Activated CD8-positive, alpha-beta memory T cell treated with anti-CD3 and anti-CD28 coated beads, Interleukin-2, amount 50 U/mL, for 24 hours (primary cell): ENCODE measurements around the gene RUNX3.
"Not testable (repeated sequence)": the region's sequence is repeated elsewhere in the genome, so short reads cannot be mapped to it uniquely, and the experiment has no call there.

Experiments used
- DNase-seq: peaks from one replicate; pipeline ENCODE4 v3.0.0-alpha.2; 2020; ENCODE audit errors: extremely low read depth

RUNX3 gene

GRCh38 chr1:24913616-24914225 lies 16.4 kb downstream of the RUNX3 start:
- DNase-seq, result no peak

DNA sequence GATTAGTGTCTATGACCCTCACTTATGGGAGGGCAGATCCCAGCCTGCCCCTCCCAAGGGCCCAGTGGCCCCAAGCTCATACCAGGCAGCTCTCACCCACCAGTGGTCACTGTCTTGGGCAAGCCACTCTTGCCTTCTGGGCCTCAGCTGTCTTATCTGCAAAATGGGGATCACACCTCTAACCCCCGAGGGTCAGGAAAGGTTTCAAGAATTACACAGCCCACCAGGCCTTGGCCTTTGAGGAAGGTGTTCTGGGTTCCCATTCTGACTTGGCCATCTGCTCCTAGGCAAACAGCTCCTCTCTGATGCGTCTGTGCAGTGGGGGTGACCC lies 16.8 kb downstream of the RUNX3 start:
- no peak for DNase-seq

DNA sequence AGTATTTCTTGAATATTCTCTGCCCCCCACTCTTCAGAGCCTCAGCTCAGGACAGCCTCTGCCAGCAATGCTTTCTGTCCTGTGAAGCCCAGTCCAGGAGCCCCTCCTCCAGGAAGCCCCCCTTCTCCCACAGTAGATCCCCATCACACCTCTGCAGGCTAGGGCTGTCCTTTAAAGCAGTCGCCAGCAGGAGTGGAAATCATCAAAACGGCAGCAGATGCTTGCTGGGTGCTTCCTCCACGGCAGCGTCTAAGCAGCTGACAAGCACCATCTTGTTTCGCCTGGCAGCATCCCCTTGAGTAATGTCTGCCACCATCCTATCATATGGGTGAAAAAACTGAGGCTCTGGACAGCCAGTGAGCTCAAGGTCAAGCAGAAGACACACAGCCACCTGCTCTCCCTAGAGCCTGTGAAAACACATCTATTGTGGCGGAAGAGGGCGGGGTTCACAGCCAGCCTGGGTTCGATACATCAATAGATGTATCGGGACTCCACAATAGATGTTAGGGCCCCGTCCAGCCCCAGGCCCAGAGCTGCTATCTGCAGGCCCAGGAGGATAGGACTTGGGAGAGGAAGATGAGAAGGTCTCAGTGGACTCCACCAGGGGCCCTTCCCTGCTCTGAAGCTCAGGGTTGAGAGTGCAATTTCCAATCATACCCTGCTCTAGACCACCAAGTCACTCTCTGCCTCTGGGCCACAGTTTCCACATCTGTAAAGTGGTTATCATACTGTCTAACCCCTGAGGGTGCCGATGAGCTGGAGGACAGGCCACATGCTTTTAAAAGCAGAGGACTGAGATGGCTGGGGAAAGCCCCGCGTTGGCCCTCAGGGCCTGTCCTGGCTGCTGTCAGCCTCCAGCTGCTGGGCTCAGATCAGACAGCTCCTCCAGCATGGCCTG lies 17.5 kb downstream of the RUNX3 start:
- no peak for DNase-seq

- no peak for DNase-seq
Observed at GRCh38 chr1:24911651-24912155, 18.4 kb downstream of the RUNX3 start.

GRCh38 chr1:24910751-24911650 lies 19.1 kb downstream of the RUNX3 start:
- DNase-seq, result peak; percentile 65

- DNase-seq, result no peak
Observed at GRCh38 chr1:24910210-24910609, 19.9 kb downstream of the RUNX3 start.

GRCh38 chr1:24909388-24909898 lies 20.6 kb downstream of the RUNX3 start:
- DNase-seq, result no peak

GRCh38 chr1:24908591-24909259 lies 21.4 kb downstream of the RUNX3 start:
- DNase-seq, result no peak

DNA sequence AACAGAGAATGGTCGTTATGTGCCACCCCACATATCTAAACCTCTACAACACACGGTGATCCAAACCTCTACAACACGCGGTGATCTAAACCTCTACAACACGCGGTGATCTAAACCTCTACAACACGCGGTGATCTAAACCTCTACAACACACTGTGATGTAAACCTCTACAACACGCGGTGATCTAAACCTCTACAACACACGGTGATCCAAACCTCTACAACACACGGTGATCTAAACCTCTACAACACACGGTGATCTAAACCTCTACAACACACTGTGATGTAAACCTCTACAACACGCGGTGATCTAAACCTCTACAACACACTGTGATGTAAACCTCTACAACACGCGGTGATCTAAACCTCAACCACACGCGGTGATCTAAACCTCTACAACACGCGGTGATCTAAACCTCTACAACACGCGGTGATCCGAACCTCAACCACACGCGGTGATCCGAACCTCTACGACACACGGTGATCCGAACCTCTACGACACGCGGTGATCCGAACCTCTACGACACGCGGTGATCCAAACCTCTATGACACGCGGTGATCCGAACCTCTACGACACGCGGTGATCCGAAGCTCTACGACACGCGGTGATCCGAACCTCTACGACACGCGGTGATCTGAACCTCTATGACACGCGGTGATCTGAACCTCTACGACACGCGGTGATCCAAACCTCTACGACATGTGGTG lies 22.3 kb downstream of the RUNX3 start:
- not testable (repeated sequence) for DNase-seq

- no peak for DNase-seq
Observed at GRCh38 chr1:24906760-24907490, 23.2 kb downstream of the RUNX3 start.

DNA sequence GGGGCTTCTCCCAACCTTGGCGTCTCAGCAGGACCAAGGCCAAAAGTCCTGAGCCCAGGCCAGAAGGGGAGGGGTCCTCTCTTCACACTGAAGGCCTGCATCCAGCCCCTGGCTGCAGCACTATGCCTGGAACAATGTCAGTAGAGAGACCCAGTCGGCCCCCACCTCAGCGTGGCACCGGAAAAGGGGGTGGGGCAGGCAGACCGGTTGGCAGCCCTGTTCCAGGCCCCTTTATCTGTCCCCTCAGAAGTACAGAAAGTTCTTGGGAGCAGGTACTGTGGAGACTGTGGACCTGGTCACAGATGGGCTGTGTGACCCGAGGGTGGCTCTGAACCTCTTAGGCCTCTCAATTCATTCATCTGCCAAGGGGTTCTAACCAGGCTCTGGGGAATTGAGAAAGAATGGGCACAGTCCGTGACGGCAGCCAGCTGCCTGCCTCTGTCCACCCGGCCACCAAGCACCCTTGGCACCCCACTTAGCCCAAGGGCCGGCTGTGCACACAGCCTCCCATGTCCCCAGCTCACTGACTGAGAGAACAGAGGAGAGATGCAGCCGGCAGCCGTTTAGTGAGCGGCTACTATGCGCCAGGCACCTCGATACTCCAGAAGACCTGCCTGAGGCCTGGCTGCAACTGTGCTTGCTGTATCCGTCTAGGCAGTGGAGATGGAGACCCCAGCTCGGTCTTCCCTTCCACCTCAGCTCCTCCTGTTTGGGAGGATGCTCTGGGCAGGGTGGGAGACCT lies 23.9 kb downstream of the RUNX3 start:
- no peak for DNase-seq

- no peak for DNase-seq
Observed at GRCh38 chr1:24905355-24905978, 24.6 kb downstream of the RUNX3 start.

GRCh38 chr1:24904731-24905354 lies 25.2 kb downstream of the RUNX3 start:
- DNase-seq, result no peak

DNA sequence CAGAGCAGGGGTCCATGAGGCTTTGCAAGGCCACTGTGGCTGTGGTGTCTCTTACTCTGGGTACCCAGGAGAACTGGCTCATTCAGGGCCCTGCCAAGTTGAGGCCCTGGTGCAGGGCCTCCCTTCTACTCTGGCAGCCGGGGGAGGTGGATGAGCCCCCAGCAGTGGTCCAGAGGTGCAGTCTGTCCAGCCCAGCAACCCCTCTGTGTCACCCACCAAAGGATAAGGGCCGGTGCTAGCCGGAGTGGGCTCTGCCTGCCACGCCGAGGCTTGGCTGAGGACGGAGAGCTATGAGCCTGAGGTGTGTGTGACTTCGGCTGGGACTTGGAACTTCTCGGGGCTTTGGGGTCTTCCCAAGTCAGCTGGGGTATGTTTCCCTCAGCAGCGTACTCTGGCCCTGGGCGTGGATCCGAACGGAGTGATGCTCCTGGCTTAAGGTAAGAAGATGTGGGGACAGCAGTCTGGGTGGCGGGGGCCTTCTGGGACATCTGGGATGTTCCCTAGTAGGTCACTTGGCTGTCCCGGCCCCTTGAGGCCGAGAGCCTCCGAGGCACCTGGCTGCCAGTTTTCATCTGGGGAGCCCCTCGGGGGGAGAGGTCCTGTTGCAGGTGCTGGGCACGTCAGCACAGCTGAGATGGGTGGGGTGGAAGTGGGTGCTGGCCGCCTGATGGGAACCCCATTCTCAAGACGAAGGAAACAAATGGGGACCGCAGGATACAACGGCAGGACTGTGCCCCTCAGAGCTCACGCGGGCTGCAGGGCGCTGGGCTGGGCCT lies 25.9 kb downstream of the RUNX3 start:
- no peak for DNase-seq

DNA sequence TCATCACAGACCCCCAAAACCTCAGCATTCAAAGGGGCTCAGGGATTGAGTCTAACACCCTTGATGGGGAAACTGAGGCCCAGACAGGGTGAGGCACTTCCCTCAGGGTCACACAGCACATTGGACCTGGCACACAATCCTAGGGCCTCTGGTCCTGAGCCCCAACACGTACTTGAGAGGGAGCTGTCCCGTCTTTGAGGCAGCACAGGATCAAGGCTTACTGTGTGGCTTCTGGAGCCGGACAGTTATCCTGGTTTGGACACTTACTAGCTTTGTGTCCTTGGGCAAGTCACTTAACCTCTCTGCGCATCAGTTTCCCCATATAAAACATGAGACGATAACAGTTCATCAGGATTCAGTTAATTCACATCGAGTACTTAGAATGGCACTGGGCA lies 26.5 kb downstream of the RUNX3 start:
- DNase-seq, result no peak

DNA sequence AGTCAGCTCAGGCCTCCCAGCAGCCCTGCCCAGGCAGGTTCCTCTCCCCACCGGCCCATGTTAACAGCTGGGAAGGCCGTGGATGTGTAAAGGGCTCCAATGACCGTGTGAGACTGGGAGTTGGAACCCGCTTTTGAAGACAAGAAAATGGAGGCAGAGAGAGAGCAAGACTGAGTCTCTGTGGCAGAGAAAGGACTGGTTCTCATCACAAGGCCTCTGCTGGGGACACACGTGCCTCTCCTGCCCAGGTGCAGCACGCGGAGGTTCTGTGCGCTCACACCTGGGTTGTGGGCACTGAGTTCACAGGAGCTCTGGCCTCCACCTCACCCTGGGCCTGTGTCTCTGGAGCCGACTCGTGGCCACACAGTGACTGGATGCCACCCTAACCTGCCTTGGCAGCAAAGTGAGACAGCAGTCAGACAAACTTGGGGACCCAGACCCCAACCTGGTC lies 27.0 kb downstream of the RUNX3 start:
- DNase-seq, result no peak

- no peak for DNase-seq
Observed at GRCh38 chr1:24902471-24902891, 27.6 kb downstream of the RUNX3 start.
